CD14-positive monocyte (primary cell): ENCODE results near the gene IPMK. TPM values are rescaled to one million over a fixed set of nuclear protein-coding genes. Genes with fewer than 3 reads are reported as not detected.
"Not testable (repeated sequence)": the region's sequence is repeated elsewhere in the genome, so short reads cannot be mapped to it uniquely, and the experiment has no call there.

ENCODE experiments used
- DNase-seq, 3 donors: peaks; one replicate each; pipeline ENCODE4 v3.0.0-alpha.2; 2011 to 2022
- H2AFZ ChIP-seq: 2 replicates; pipeline ENCODE4 v1.6.0; 2012; ENCODE audit warnings: mild to moderate bottlenecking, low read depth, low read length, inconsistent platforms; ENCODE audit not compliant: insufficient read depth, poor library complexity, severe bottlenecking
- H3K27ac ChIP-seq, 2 donors: 1 replicate in 1 of 2; 2 replicates in 1 of 2; pipeline ENCODE4 v1.5.1; 2012 to 2013; ENCODE audit warnings: low read length in 2 of 2, control low read depth in 1 of 2, inconsistent platforms in 1 of 2, low read depth in 1 of 2, mild to moderate bottlenecking in 1 of 2
- H3K27me3 ChIP-seq, 2 donors: one replicate each; pipeline versions ENCODE4 v1.6.0 to v1.6.1; 2011 to 2013; ENCODE audit warnings: low read length in 2 of 2; ENCODE audit not compliant: control insufficient read depth in 2 of 2, insufficient read depth in 2 of 2
- H3K36me3 ChIP-seq, 2 donors: replicated peaks in 1 of 2; 1 replicate in 1 of 2; 2 replicates in 1 of 2; pipeline versions ENCODE4 v1.5.1 to v1.6.1; 2012 to 2013; ENCODE audit warnings: low read length in 2 of 2, control low read depth in 1 of 2, inconsistent platforms in 1 of 2, mild to moderate bottlenecking in 1 of 2; ENCODE audit not compliant: insufficient read depth in 2 of 2, control insufficient read depth in 1 of 2
- H3K4me1 ChIP-seq, 2 donors: 1 replicate in 1 of 2; 2 replicates in 1 of 2; pipeline versions ENCODE4 v1.5.1 to v1.6.1; 2012 to 2013; ENCODE audit warnings: low read length in 2 of 2, control low read depth in 1 of 2, inconsistent platforms in 1 of 2, mild to moderate bottlenecking in 1 of 2, moderate library complexity in 1 of 2; ENCODE audit not compliant: insufficient read depth in 2 of 2, control insufficient read depth in 1 of 2
- H3K4me2 ChIP-seq: replicated peaks from 2 replicates; pipeline ENCODE3; 2012; ENCODE audit warnings: low read length, moderate library complexity, mild to moderate bottlenecking; ENCODE audit not compliant: poor library complexity, severe bottlenecking; ENCODE audit errors: extremely low read depth
- H3K4me3 ChIP-seq, 3 experiments: fragments of 200-600 bp in 1 of 3; sonication (generic) in 1 of 3; replicated peaks in 1 of 3; 1 replicate in 2 of 3; 2 replicates in 1 of 3; pipeline ENCODE4 v1.5.1; 2011 to 2013; ENCODE audit warnings: low read length in 3 of 3, mild to moderate bottlenecking in 3 of 3, control low read depth in 2 of 3, low read depth in 2 of 3, inconsistent platforms in 1 of 3, moderate library complexity in 1 of 3
- H3K79me2 ChIP-seq: 2 replicates; pipeline ENCODE4 v1.6.0; 2012; ENCODE audit warnings: mild to moderate bottlenecking, control low read depth, inconsistent platforms, low read length, moderate library complexity; ENCODE audit not compliant: insufficient read depth
- H3K9ac ChIP-seq: 2 replicates; pipeline ENCODE4 v1.6.0; 2017; ENCODE audit warnings: low read length, mild to moderate bottlenecking; ENCODE audit not compliant: insufficient read depth, poor library complexity, severe bottlenecking
- H3K9me3 ChIP-seq, 2 donors: replicated peaks in 1 of 2; 1 replicate in 1 of 2; 2 replicates in 1 of 2; pipeline versions ENCODE4 v1.5.1 to v1.6.1; 2012 to 2013; ENCODE audit warnings: low read length in 2 of 2, control low read depth in 1 of 2; ENCODE audit not compliant: control insufficient read depth in 1 of 2, insufficient read depth in 1 of 2
- H4K20me1 ChIP-seq: 2 replicates; pipeline ENCODE4 v1.6.0; 2012; ENCODE audit warnings: mild to moderate bottlenecking, low read length, control low read depth, moderate library complexity; ENCODE audit not compliant: insufficient read depth
- H3K27ac Mint-ChIP-seq, 7 donors: one replicate each; pipeline ENCODE4 v1.8.0; 2020; ENCODE audit warnings: mild to moderate bottlenecking in 7 of 7, mixed read lengths in 7 of 7, moderate library complexity in 6 of 7, inconsistent platforms in 2 of 7
- H3K27me3 Mint-ChIP-seq, 3 donors: one replicate each; pipeline ENCODE4 v1.8.0; 2021 to 2022; ENCODE audit warnings: low read depth in 3 of 3, mild to moderate bottlenecking in 3 of 3, mixed read lengths in 3 of 3, moderate library complexity in 3 of 3, inconsistent platforms in 1 of 3
- H3K36me3 Mint-ChIP-seq, 2 donors: one replicate each; pipeline ENCODE4 v1.8.0; 2020; ENCODE audit warnings: mixed read lengths in 2 of 2, inconsistent platforms in 1 of 2, mild to moderate bottlenecking in 1 of 2
- H3K4me1 Mint-ChIP-seq: one replicate; pipeline ENCODE4 v1.8.0; 2020; ENCODE audit warnings: mild to moderate bottlenecking, mixed read lengths
- H3K4me3 Mint-ChIP-seq, 2 donors: one replicate each; pipeline ENCODE4 v1.8.0; 2020; ENCODE audit warnings: mild to moderate bottlenecking in 2 of 2, mixed read lengths in 2 of 2, moderate library complexity in 1 of 2
- H3K9me3 Mint-ChIP-seq, 7 donors: one replicate each; pipeline ENCODE4 v1.8.0; 2020 to 2022; ENCODE audit warnings: mixed read lengths in 7 of 7, mild to moderate bottlenecking in 6 of 7, moderate library complexity in 6 of 7, inconsistent platforms in 2 of 7
- CTCF ChIP-seq: fragments of 200-600 bp; IDR thresholded peaks from one replicate; pipeline ENCODE4 v1.8.0; 2022; ENCODE audit warnings: antibody characterized with exemption, mild to moderate bottlenecking
- WGBS: methylation state at CpG from one replicate; pipeline ENCODE4 v1.1.5; 2013; ENCODE audit warnings: missing lambda C conversion rate; ENCODE audit not compliant: insufficient coverage; 5-methylcytosine and 5-hydroxymethylcytosine counted together
- intact Hi-C, 2 donors: fragments of 100-400 bp; cut with micrococcal nuclease; formaldehyde crosslinking; loops; one replicate each; pipeline versions ENCODE4 v1.15.0 to v1.15.1; 2023
- polyA plus RNA-seq, 3 donors: library from polyadenylated mRNA; depleted of rRNA in 1 of 3; unstranded in 2 of 3; stranded (reverse) in 1 of 3; fragments of 300-500 nt in 2 of 3; fragments of >200 nt in 1 of 3; fragmentation: Illumina TruSeq in 2 of 3; gene quantifications; 1 replicate in 2 of 3; 2 replicates in 1 of 3; pipeline ENCODE4 v1.2.3, GENCODE V29; 2012 to 2021

The IPMK gene
- polyA plus RNA-seq, 3 donors, result 6.1 to 10.9 (median 8.8) TPM

DNA sequence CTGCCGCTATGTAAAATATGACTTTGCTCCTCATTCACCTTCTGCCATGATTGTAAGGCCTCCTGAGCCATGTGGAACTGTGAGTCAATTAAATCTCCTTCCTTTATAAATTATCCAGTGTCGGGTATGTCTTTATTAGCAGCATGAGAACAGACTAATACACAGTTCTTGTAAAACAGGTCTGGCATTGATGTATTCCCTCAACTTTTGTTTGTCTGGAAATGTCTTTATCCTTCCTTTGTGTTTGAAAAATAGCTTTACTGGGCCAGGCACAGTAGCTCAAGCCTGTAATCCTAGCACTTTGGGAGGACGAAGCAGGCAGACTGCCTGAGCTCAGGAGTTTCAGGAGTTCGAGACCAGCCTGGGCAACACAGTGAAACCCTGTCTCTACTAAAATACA is 14.5 kb downstream of the IPMK start:
- WGBS, result 100% methylated on average over 2 of the region's 4 CpGs
- Histone ChIP-seq H3K4me2 (no peak overlapping the region), H3K36me3 (peaks cover 3 to 11% of the 10 kb centered on the region in 2 donors), H3K4me3 (no peak overlapping the region), H3K79me2 (peaks cover 67% of the 10 kb centered on the region), H4K20me1 (peaks cover 100% of the 10 kb centered on the region), H2AFZ (no peak overlapping the region), H3K9ac (no peak overlapping the region), H3K27ac (no peak overlapping the region), H3K9me3 (peaks cover 0 to 15% of the 10 kb centered on the region in 2 donors), H3K4me1 (no peaks in the 10 kb centered on the region), H3K27me3 (no peaks in the 10 kb centered on the region)
- H3K9me3 Mint-ChIP-seq, result peaks cover 11 to 27% (median 16%) of the 10 kb centered on the region in 7 donors
- no peak for DNase-seq
- H3K27ac Mint-ChIP-seq, result no peak overlapping the region
- peaks cover 4% of the 10 kb centered on the region for H3K4me1 Mint-ChIP-seq
- H3K27me3 Mint-ChIP-seq, result no peaks in the 10 kb centered on the region
- no peak overlapping the region for H3K4me3 Mint-ChIP-seq
- intact Hi-C loops, result no loop called here
- H3K36me3 Mint-ChIP-seq, result peaks cover 23 to 31% of the 10 kb centered on the region in 2 donors
- no peak for TF ChIP-seq CTCF

- DNase-seq, H2AFZ ChIP-seq, intact Hi-C loops, H3K4me3 Mint-ChIP-seq, H3K9ac ChIP-seq, H3K36me3 ChIP-seq, H3K9me3 ChIP-seq, H3K36me3 Mint-ChIP-seq, H3K4me1 ChIP-seq, H3K27ac Mint-ChIP-seq, H3K4me2 ChIP-seq, H3K27me3 Mint-ChIP-seq, H3K27ac ChIP-seq, H3K27me3 ChIP-seq, H3K4me3 ChIP-seq: not testable (repeated sequence)
- no CpG with 5 or more reads among the region's 3 CpGs for WGBS
- Mint-ChIP-seq H3K4me1 (peaks cover 16% of the 10 kb centered on the region), H3K9me3 (peaks cover 4 to 17% (median 7%) of the 10 kb centered on the region in 7 donors)
- peaks cover 74% of the 10 kb centered on the region for H4K20me1 ChIP-seq
- peaks cover 60% of the 10 kb centered on the region for H3K79me2 ChIP-seq
These were observed 23.0 kb downstream of the IPMK start for GRCh38 chr10:58244666-58245065.

DNA sequence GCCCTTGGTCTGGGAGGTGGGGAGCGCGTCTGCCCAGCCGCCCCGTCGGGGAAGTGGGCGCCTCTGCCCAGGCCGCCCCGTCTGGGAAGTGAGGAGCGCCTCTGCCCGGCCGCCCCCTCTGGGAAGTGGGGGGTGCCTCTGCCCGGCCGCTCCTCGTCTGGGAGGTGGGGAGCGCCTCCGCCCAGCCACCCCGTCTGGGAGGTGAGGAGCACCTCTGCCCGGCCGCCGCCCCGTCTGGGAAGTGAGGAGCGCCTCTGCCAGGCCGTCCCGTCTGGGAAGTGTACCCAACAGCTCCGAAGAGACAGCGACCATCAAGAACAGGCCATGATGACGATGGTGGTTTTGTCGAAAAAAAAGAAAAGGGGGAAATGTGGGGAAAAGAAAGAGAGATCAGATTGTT is 23.5 kb downstream of the IPMK start:
- H3K36me3 Mint-ChIP-seq, H3K4me3 Mint-ChIP-seq, H3K9ac ChIP-seq, H3K27me3 ChIP-seq, H3K4me2 ChIP-seq, H3K4me1 ChIP-seq, H3K36me3 ChIP-seq, H3K27me3 Mint-ChIP-seq, DNase-seq, H3K27ac ChIP-seq, H3K9me3 ChIP-seq, intact Hi-C loops, H3K4me3 ChIP-seq, H2AFZ ChIP-seq, H3K27ac Mint-ChIP-seq: not testable (repeated sequence)
- WGBS, result 88% methylated on average over 9 of the region's 28 CpGs
- H3K4me1 Mint-ChIP-seq, result peaks cover 17% of the 10 kb centered on the region
- H3K9me3 Mint-ChIP-seq, result peaks cover 4 to 17% (median 7%) of the 10 kb centered on the region in 7 donors
- peaks cover 74% of the 10 kb centered on the region for H4K20me1 ChIP-seq
- H3K79me2 ChIP-seq, result peaks cover 61% of the 10 kb centered on the region

DNA sequence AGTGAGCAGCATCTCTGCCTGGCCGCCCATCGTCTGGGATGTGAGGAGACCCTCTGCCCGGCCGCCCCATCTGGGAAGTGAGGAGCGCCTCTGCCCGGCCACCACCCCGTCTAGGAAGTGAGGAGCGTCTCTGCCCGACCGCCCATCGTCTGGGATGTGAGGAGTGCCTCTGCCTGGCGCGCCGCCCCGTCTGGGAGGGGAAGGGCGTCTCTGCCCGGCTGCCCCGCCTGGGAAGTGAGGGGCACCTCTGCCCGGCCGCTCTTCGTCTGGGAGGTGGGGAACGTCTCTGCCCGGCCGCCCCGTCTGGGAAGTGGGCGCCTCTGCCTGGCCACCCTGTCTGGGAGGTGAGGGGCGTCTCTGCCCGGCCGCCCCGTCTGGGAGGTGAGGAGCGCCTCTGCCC is 23.9 kb downstream of the IPMK start:
- H3K79me2 ChIP-seq, result peaks cover 61% of the 10 kb centered on the region
- H4K20me1 ChIP-seq, result peaks cover 74% of the 10 kb centered on the region
- H3K4me3 Mint-ChIP-seq, H3K27ac Mint-ChIP-seq, H3K27ac ChIP-seq, H3K9me3 ChIP-seq, H3K4me2 ChIP-seq, H2AFZ ChIP-seq, H3K27me3 Mint-ChIP-seq, H3K9ac ChIP-seq, H3K4me1 ChIP-seq, H3K27me3 ChIP-seq, intact Hi-C loops, H3K36me3 Mint-ChIP-seq, H3K4me3 ChIP-seq, DNase-seq, H3K36me3 ChIP-seq: not testable (repeated sequence)
- Mint-ChIP-seq H3K9me3 (peaks cover 4 to 15% (median 7%) of the 10 kb centered on the region in 7 donors), H3K4me1 (peaks cover 17% of the 10 kb centered on the region)
- 90% methylated on average over 19 of the region's 31 CpGs for WGBS
